Right lobe of liver (tissue), 6 donors: Measurements from ENCODE around the gene CPD. TPM values are rescaled to one million over a fixed set of nuclear protein-coding genes. Genes with fewer than 3 reads are reported as not detected.

Source experiments
- ATAC-seq, 4 donors: fragments of 200-7000 bp; cut with Tn5 transposase; one replicate each; pipeline ENCODE4 v1.9.1; 2020; ENCODE audit warnings: mild to moderate bottlenecking in 4 of 4, moderate library complexity in 4 of 4
- DNase-seq, 3 donors: peaks; one replicate each; pipeline ENCODE4 v3.0.0-alpha.2; 2020
- H3K27ac ChIP-seq, 3 donors: fragments of 200-600 bp; one replicate each; pipeline ENCODE4 v1.8.0; 2022
- H3K27me3 ChIP-seq, 2 donors: fragments of 200-600 bp; one replicate each; pipeline ENCODE4 v1.8.0; 2022
- H3K36me3 ChIP-seq, 4 donors: fragments of 200-600 bp; sonication (generic) in 1 of 4; one replicate each; pipeline versions ENCODE4 v1.5.1 to v1.8.0; 2017 to 2022; ENCODE audit warnings: control low read depth in 1 of 4
- H3K4me1 ChIP-seq, 4 donors: fragments of 200-600 bp; sonication (generic) in 1 of 4; one replicate each; pipeline versions ENCODE4 v1.5.1 to v1.8.0; 2017 to 2022; ENCODE audit warnings: control low read depth in 1 of 4
- H3K4me3 ChIP-seq, 3 donors: fragments of 200-600 bp; one replicate each; pipeline ENCODE4 v1.8.0; 2022
- H3K9me3 ChIP-seq, 4 donors: fragments of 200-600 bp; sonication (generic) in 1 of 4; one replicate each; pipeline versions ENCODE4 v1.5.1 to v1.8.0; 2017 to 2022; ENCODE audit warnings: control low read depth in 1 of 4
- CTCF ChIP-seq, 4 donors: fragments of 200-600 bp in 3 of 4; fragments of 450-650 bp in 1 of 4; IDR thresholded peaks; one replicate each; pipeline versions ENCODE4 v1.5.1 to v1.8.0; 2016 to 2022; ENCODE audit warnings: antibody characterized with exemption in 4 of 4, mild to moderate bottlenecking in 2 of 4
- POLR2A ChIP-seq: fragments of 450-650 bp; IDR thresholded peaks from one replicate; pipeline ENCODE4 v1.6.1; 2017; ENCODE audit warnings: antibody characterized with exemption, mild to moderate bottlenecking
- WGBS: methylation state at CpG from one replicate; pipeline ENCODE4 v1.1.6; 2018; ENCODE audit warnings: low coverage, low lambda C conversion rate; ENCODE audit not compliant: insufficient coverage; ENCODE audit errors: missing lambda C conversion rate; 5-methylcytosine and 5-hydroxymethylcytosine counted together
- intact Hi-C, 2 donors: fragments of 100-400 bp; cut with DNase I; formaldehyde crosslinking; loops; one replicate each; pipeline versions ENCODE4 v1.11.2 to v1.14.1; 2022
- total RNA-seq, 6 experiments: library from RNA; depleted of rRNA in 2 of 6; stranded (reverse); fragments of >200 nt in 2 of 6; fragmentation: NEBNext Ultra II Directional in 3 of 6; extraction: Animal tissue kit (Norgen Biotek cat#: 25700) in 3 of 6; gene quantifications; one replicate each; pipeline versions ENCODE4 v1.1.0 to v1.2.4, GENCODE V29; 2016 to 2023
- donor health status: DM: no; HTN: yes; CAD: no.
- donor health status: DM: no; HTN: no; CAD: no.
- donor health status: DM: no; HTN: no; CAD: no.
- donor health status: DM: no; HTN: yes; CAD: no.
- donor health status: DM: no; HTN: yes; CAD: no.

The CPD gene
- total RNA-seq, 6 experiments from 2014 or later: 42.2 to 129 (median 53.5) TPM

GRCh38 chr17:30357476-30357875 is 21.3 kb upstream of the CPD start:
- peak in 1 of 4 donors; percentile 71 for ATAC-seq
- DNase-seq: no peak
- no peak for TF ChIP-seq CTCF (IDR thresholded peaks at IDR 0.05)
- no peak for TF ChIP-seq POLR2A
- Histone ChIP-seq H3K27me3 (no peaks in the 10 kb centered on the region), H3K36me3 (no peaks in the 10 kb centered on the region), H3K27ac (no peak overlapping the region), H3K9me3 (no peaks in the 10 kb centered on the region), H3K4me3 (no peak overlapping the region), H3K4me1 (peaks cover 0 to 5% (median 0%) of the 10 kb centered on the region in 4 donors)
- intact Hi-C loops: no loop called here

DNA sequence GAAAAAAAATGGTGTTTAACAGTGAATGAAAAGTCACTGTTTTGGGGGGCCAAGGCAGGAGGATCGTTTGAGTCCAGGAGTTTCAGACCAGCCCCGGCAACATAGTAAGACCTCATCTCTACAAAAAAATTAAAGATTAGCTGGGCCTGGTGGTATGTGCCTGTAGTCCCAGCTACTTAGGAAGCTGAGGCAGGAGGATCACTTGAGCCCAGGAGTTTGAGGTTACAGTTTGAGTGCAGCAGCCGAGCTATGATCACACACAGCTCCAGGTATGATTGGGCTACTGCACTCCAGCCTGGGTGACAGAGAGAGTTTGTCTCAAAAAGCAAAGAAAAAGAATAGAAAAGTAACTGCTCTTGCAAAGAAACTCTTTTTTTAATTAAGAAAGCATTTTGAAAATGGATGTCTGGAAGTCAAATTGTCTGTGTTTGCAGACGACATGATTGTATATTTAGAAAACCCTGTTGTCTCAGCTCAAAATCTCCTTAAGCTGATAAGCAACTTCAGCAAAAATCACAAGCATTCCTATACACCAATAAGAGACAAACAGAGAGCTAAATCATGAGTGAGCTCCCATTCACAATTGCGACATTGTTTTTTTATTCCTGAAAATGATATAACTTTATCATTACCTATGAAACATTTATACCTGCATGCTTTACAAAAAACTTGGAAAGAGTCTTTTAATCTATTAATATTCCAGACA is 20.5 kb upstream of the CPD start:
- peaks cover 0 to 5% (median 0%) of the 10 kb centered on the region in 4 donors for H3K4me1 ChIP-seq
- WGBS: 55% methylated on average over 5 of the region's 5 CpGs
- no peak for DNase-seq

DNA sequence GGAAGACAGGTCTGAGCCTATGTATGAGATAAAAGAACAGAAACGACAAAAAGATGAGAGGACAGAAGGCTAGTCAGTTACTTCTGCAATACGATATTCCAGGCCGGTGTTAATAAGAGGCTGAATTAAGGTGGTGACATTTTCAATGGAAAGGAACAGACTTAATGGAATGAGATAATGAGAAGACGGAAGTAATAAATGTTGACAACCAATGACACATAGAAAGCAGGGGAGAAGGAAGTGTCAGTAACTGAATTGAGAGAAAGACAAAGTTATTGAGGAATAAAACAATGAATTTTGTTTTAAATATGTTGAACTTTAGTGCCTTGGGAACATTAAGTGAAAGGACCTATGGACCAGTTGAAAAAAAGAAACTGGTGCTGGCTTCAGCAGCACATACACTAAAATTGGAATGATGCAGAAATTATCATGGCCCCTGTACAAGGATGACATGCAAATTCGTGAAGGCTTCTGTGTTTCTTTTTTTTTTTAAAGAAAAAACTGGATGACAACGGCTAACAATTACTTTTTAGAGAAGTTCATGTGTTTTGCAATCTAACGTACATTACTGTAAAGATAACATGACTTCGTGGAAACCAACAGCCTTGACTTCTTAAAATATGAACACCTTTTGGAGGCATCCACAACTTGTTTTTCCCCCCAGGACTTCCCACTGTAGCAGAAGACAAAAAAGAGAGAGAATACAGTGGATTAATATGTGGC is 18.5 kb upstream of the CPD start:
- Histone ChIP-seq H3K4me3 (no peak overlapping the region), H3K4me1 (peaks cover 0 to 9% (median 0%) of the 10 kb centered on the region in 4 donors), H3K9me3 (no peaks in the 10 kb centered on the region), H3K36me3 (no peaks in the 10 kb centered on the region), H3K27ac (no peak overlapping the region), H3K27me3 (no peaks in the 10 kb centered on the region)
- ATAC-seq: no peak
- no peak for DNase-seq
- WGBS: 60% methylated on average over 8 of the region's 8 CpGs
- TF ChIP-seq POLR2A: no peak
- no peak for TF ChIP-seq CTCF (IDR thresholded peaks at IDR 0.05)
- intact Hi-C loops: no loop called here

More for the DNA sequence above, 20.5 kb upstream of the CPD start:
- intact Hi-C loops: no loop called here
- Histone ChIP-seq H3K27ac (no peak overlapping the region), H3K36me3 (no peaks in the 10 kb centered on the region), H3K27me3 (no peaks in the 10 kb centered on the region), H3K4me3 (no peak overlapping the region), H3K9me3 (no peaks in the 10 kb centered on the region)
- peak in 1 of 4 donors; percentile 45 for ATAC-seq
- TF ChIP-seq POLR2A: no peak
- TF ChIP-seq CTCF (IDR thresholded peaks at IDR 0.05): no peak

- 100% methylated on average over 1 of the region's 4 CpGs for WGBS
- DNase-seq (no peak), ATAC-seq (no peak)
- TF ChIP-seq CTCF (IDR thresholded peaks at IDR 0.05) (no peak), POLR2A (no peak)
- H3K4me3 ChIP-seq: no peak overlapping the region
- H3K36me3 ChIP-seq: no peaks in the 10 kb centered on the region
- H3K27ac ChIP-seq: no peak overlapping the region
- H3K9me3 ChIP-seq: no peaks in the 10 kb centered on the region
- intact Hi-C loops: no loop called here
- peaks cover 0 to 9% (median 0%) of the 10 kb centered on the region in 4 donors for H3K4me1 ChIP-seq
- H3K27me3 ChIP-seq: no peaks in the 10 kb centered on the region
These were observed 16.9 kb upstream of the CPD start for GRCh38 chr17:30361766-30362279.
